GM18873 (cell line): Measurements from ENCODE around the gene PSMD9.

Source experiments
- ATAC-seq: cut with Tn5 transposase; IDR thresholded peaks from one replicate; pipeline ENCODE4 v1.9.1; 2021; ENCODE audit warnings: mild to moderate bottlenecking, moderate library complexity, moderate number of reproducible peaks; ENCODE audit not compliant: unreplicated experiment, low FRiP score

Gene PSMD9

GRCh38 chr12:121949648-121950397 lies 61.2 kb downstream of the PSMD9 start:
- no peak for ATAC-seq

GRCh38 chr12:121953117-121953692 lies 64.6 kb downstream of the PSMD9 start:
- ATAC-seq: no peak

- ATAC-seq: no peak
Measured at GRCh38 chr12:121953695-121954094, 65.1 kb downstream of the PSMD9 start.

- no peak for ATAC-seq
Measured at GRCh38 chr12:121955258-121956237, 67.0 kb downstream of the PSMD9 start.

- no peak for ATAC-seq
Measured at GRCh38 chr12:121957861-121958515, 69.4 kb downstream of the PSMD9 start.

GRCh38 chr12:121958541-121959240 lies 70.1 kb downstream of the PSMD9 start:
- no peak for ATAC-seq

- ATAC-seq: no peak
Measured at GRCh38 chr12:121960541-121960940, 72.0 kb downstream of the PSMD9 start.

GRCh38 chr12:121961195-121961879 lies 72.7 kb downstream of the PSMD9 start:
- no peak for ATAC-seq

- ATAC-seq: no peak
Measured at GRCh38 chr12:121963341-121964018, 74.9 kb downstream of the PSMD9 start.

- no peak for ATAC-seq
Measured at GRCh38 chr12:121964813-121965643, 76.4 kb downstream of the PSMD9 start.

GRCh38 chr12:121966959-121967358 lies 78.4 kb downstream of the PSMD9 start:
- ATAC-seq: no peak
